Activated CD8-positive, alpha-beta memory T cell treated with anti-CD3 and anti-CD28 coated beads, Interleukin-2, amount 10 ng/mL, durations not matched to agents 7 days and 5 days (primary cell): ENCODE results near the gene GOLPH3L. TPM values are rescaled to one million over a fixed set of nuclear protein-coding genes. Genes with fewer than 3 reads are reported as not detected.
"Not testable (repeated sequence)": the region's sequence is repeated elsewhere in the genome, so short reads cannot be mapped to it uniquely, and the experiment has no call there.

Experiments
- ATAC-seq: fragments of 150-1000 bp; cut with Tn5 transposase; one replicate; pipeline ENCODE4 v1.10.0; 2021; ENCODE audit warnings: moderate library complexity
- CTCF ChIA-PET: fragments of 350-600 bp; sonication (Branson Sonifier 250); formaldehyde crosslinking; loops from one replicate; lab custom pipeline; 2021; ENCODE audit warnings: antibody characterized with exemption; lab: Charles Lee
- DNase-seq: peaks from one replicate; pipeline ENCODE4 v3.0.0-alpha.2; 2020
- H3K27ac Mint-ChIP-seq: one replicate; pipeline ENCODE4 v1.8.0; 2021; ENCODE audit warnings: mild to moderate bottlenecking, mixed read lengths
- H3K27me3 Mint-ChIP-seq: one replicate; pipeline ENCODE4 v1.8.0; 2021; ENCODE audit warnings: mixed read lengths
- H3K36me3 Mint-ChIP-seq: one replicate; pipeline ENCODE4 v1.8.0; 2021; ENCODE audit warnings: mild to moderate bottlenecking, mixed read lengths
- H3K4me1 Mint-ChIP-seq: one replicate; pipeline ENCODE4 v1.8.0; 2021; ENCODE audit warnings: mixed read lengths
- H3K4me3 Mint-ChIP-seq: one replicate; pipeline ENCODE4 v1.8.0; 2021; ENCODE audit warnings: mild to moderate bottlenecking, moderate library complexity, mixed read lengths
- H3K9me3 Mint-ChIP-seq: one replicate; pipeline ENCODE4 v1.8.0; 2022; ENCODE audit warnings: low read depth, mixed read lengths
- total RNA-seq, 2 experiments: library from RNA; stranded (reverse); gene quantifications; one replicate each; pipeline ENCODE4 v1.2.3, GENCODE V29; 2021

GOLPH3L gene
- total RNA-seq, 2 experiments from 2014 or later: 20.7 to 22.6 TPM

DNA sequence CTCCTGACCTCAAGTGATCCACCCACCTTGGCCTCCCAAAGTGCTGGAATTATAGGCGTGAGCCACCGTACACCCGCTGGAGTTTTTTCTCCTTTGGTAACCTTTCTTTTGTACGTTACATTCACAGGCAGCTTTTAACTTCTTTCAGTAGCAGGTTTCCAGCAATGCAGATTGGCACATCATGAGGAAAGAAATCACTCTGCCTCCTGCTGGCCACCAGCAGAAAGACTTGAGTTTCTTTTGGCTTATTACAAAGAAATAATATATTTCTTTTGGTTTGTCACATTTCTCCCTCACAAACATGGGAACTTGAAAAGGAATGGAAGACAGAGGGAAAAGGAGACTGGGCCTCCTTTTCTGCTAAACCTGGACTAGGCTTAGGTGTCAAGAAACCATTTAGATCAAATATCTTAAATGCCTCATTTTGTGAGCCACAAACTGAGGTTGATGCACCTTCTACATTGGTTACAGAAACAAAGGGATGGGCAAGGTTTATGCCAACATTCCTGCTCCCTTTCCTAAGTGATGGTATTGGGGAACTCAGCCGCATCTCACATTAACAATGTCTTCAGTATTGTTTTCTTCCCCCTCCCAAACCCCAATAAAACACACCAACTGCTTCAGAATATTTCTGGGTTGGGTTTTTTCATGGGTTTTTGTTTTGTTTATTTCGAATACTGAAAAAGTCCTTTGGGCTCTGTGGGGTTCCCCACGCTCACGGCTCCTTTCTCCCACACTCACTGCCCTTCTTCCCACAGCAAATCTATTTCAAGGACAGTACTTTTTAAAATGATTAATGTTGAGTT, 75.3 kb downstream of the GOLPH3L start:
- Mint-ChIP-seq H3K4me1 (peaks cover 73% of the 10 kb centered on the region), H3K9me3 (no peaks in the 10 kb centered on the region), H3K4me3 (no peak overlapping the region), H3K27me3 (no peaks in the 10 kb centered on the region), H3K36me3 (peaks cover 66% of the 10 kb centered on the region), H3K27ac (peak overlapping the region; percentile 52)
- CTCF ChIA-PET: interaction anchor here (0.7 to 19.0 kb wide), 11 partner anchors 7 to 366 kb away, joined by 3 to 297 read pairs (median 7); partner anchors contain the start of genes ADAMTSL4, ENSA, GOLPH3L and MCL1
- ATAC-seq: peak; percentile 50
- DNase-seq: peak; percentile 74

DNA sequence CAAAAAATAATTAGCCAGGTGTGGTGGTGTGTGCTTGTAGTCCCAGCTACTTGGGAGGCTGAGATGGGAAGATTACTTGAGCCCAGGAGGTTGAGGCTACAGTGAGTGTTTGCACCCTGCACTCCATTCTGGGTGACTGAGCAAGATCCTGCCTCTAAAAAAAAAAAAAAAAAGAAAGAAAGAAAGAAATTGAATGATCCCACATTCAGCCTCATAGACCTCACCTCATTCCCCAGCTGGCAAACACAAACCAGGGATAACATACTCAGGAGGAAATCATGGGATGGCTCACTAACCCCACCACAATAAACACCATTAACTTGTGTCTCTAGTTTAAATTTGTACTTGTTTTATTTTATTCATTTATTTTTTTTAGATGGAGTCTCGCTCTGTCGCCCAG, 76.0 kb downstream of the GOLPH3L start:
- DNase-seq (no peak), ATAC-seq (no peak)
- Mint-ChIP-seq H3K27ac (peak overlapping the region; percentile 52), H3K27me3 (no peaks in the 10 kb centered on the region), H3K36me3 (peaks cover 65% of the 10 kb centered on the region), H3K4me3 (no peak overlapping the region), H3K9me3 (no peaks in the 10 kb centered on the region), H3K4me1 (peaks cover 77% of the 10 kb centered on the region)
- CTCF ChIA-PET: interaction anchor here (0.7 to 19.0 kb wide), 12 partner anchors 7 to 365 kb away, joined by 3 to 297 read pairs (median 7); partner anchors contain the start of genes ADAMTSL4, ENSA and MCL1

DNA sequence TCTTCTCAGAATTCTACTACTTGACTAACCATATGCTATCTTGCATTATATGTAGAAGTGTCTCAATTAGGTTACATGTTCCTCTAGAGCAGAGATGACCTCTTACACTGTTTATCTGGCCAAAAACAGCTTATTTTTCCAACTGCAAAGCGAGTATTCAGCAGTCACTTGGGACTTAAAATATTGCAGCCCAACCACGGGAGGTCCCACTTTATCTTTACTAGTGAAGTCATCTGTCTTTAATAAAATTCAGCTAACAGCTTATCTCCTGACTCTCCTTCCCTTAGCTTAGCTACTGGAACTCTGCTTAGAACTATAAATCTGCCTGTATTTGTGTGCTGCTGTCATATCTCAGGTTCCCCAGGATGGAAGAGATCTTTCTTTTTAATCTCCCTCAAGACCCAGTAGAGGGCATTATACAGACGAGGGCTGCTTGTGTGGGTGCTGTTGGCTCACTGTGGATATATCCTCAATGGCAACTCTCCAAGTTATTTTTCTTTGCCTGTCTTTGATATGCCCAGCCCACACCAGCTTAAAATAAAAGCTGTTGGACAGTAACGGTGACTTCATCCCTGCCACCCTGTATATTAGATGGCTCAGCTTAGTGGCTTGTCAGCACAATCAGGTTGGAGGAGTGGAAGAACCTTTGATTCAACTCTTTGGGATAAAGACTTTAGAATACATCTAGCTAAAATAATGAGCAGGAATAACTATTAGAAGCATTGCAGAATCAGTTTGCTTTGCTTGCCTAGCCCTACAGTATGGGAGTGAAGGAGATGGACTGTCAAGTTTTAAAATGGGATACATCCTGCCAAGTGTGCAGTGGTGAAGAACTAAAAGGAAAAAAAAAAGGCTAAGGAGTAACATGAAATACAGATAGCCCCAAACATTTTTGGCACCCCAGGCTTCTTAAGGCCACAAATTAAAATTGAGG, 77.1 kb downstream of the GOLPH3L start:
- no peak overlapping the region for H3K4me3 Mint-ChIP-seq
- no peaks in the 10 kb centered on the region for H3K9me3 Mint-ChIP-seq
- CTCF ChIA-PET: interaction anchor here (0.9 to 19.0 kb wide), 10 partner anchors 9 to 364 kb away, joined by 3 to 297 read pairs (median 9); partner anchors contain the start of genes ENSA and MCL1
- no peaks in the 10 kb centered on the region for H3K27me3 Mint-ChIP-seq
- peaks cover 62% of the 10 kb centered on the region for H3K36me3 Mint-ChIP-seq
- ATAC-seq (no peak), DNase-seq (no peak)
- H3K4me1 Mint-ChIP-seq: peaks cover 77% of the 10 kb centered on the region
- peak overlapping the region; percentile 33 for H3K27ac Mint-ChIP-seq

DNA sequence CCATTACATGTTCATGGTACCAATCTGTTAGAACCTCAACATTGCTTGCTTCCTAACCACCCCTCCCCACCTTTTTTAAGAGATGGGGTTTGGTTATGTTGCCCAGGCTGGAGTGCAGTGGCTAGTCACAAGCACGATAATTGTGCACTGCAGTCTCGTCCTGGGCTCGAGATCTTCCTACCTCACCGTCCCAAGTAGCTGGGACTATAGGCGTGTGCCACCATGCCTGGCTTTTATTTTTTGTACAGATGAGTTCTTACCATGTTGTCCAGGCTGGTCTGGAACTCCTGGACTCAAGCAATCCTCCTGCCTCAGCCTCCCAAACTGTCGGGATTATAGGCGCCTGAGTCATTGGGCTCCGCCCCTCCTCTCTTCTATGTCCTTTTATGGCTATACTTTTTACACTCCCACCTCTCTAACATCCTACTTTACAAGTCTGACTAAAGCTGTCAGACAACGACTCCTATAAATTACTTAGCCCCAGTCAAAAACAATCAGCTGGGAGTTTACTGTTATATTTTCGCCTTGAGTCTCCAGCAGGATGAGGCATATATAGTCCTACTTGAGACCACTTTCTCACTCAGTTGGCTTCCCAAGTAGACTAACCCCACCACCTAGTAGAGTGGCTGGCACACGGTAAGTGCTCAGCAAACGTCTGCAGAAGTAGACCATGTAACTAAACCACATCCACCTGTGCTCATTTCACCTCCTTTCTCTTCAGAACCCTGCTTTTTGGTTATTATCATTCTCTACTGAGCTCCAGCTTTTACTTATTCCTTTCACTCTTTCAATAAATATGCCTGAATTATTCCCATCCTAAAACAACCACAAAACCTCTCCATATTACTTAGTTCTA, 81.4 kb downstream of the GOLPH3L start:
- H3K9me3 Mint-ChIP-seq: no peaks in the 10 kb centered on the region
- H3K27ac Mint-ChIP-seq: peak overlapping the region; percentile 90
- DNase-seq: peak; percentile 63
- peaks cover 75% of the 10 kb centered on the region for H3K4me1 Mint-ChIP-seq
- peaks cover 48% of the 10 kb centered on the region for H3K36me3 Mint-ChIP-seq
- H3K27me3 Mint-ChIP-seq: no peaks in the 10 kb centered on the region
- peak; percentile 8 for ATAC-seq
- CTCF ChIA-PET: interaction anchor here (0.8 to 19.0 kb wide), 6 partner anchors 37 to 152 kb away, joined by 3 to 297 read pairs (median 3); partner anchors contain the start of gene MCL1
- peak overlapping the region; percentile 20 for H3K4me3 Mint-ChIP-seq

DNA sequence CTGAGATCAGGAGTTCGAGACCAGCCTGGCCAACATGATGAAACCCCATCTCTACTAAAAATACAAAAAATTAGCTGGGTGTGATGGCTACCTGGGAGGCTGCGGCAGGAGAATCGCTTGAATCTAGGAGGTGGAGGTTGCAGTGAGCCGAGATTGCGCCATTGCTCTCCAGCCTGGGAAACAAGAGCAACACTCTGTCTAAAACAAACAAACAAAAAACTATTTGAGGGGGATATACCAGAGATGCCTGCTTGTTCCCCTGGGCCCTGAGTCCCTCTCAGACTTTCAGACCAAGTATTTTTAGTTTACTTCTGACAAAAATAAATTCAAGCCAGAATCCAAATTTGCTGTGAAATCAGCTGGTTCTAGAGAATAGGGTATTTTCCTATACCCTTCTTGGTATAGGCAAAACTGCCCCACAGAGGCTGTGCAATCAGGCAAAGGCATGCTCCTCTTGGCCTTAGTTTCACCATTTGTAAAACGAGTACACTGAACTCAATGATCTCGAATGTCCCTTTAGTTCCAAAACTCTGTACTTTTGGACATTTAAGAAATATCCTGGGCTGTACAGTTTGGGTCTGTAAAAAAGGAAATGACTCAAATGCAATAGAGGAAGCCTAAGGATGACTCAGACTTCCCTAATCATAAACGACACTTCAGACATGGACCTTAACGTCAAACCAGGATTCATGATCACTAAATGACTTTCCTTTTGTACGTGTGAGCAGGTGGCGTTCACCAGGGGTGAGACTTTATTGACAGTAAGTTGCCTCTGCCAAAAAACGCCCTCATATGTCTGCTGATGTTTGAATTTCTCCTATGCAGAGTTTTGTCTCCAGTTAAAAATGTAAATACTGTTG, 83.7 kb downstream of the GOLPH3L start:
- H3K4me1 Mint-ChIP-seq: peaks cover 70% of the 10 kb centered on the region
- peak overlapping the region; percentile 63 for H3K4me3 Mint-ChIP-seq
- ATAC-seq: peak; percentile 63
- DNase-seq: peak; percentile 75
- peaks cover 41% of the 10 kb centered on the region for H3K36me3 Mint-ChIP-seq
- CTCF ChIA-PET: interaction anchor here (0.9 to 19.0 kb wide), 6 partner anchors 10 to 52 kb away, joined by 3 to 297 read pairs (median 4); partner anchors contain the start of gene ENSA
- no peaks in the 10 kb centered on the region for H3K27me3 Mint-ChIP-seq
- H3K27ac Mint-ChIP-seq: peak overlapping the region; percentile 83
- no peaks in the 10 kb centered on the region for H3K9me3 Mint-ChIP-seq

DNA sequence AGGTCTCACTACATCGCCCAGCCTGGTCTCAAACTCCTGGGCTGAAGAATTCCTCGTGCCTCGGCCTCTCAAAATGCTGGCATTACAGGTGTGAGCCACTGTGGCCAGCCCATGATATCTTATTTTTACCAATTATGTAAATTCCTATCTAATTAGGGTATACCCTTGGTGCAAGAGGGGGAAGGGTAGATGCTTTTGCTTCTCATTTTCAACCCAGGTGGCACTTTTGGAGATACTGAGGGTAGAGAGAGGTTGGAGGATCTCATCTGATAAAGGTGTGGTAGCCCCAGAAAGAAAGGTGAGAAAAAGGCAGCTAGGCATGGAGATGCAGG, 85.0 kb downstream of the GOLPH3L start:
- CTCF ChIA-PET: interaction anchor here (1.0 to 19.0 kb wide), 4 partner anchors 9 to 51 kb away, joined by 4 to 297 read pairs (median 12); partner anchors contain the start of gene MCL1
- Mint-ChIP-seq H3K36me3 (peaks cover 38% of the 10 kb centered on the region), H3K27ac (peak overlapping the region; percentile 83), H3K4me3 (peak overlapping the region; percentile 43), H3K27me3 (no peaks in the 10 kb centered on the region), H3K4me1 (peaks cover 67% of the 10 kb centered on the region), H3K9me3 (no peaks in the 10 kb centered on the region)
- DNase-seq (no peak), ATAC-seq (no peak)

DNA sequence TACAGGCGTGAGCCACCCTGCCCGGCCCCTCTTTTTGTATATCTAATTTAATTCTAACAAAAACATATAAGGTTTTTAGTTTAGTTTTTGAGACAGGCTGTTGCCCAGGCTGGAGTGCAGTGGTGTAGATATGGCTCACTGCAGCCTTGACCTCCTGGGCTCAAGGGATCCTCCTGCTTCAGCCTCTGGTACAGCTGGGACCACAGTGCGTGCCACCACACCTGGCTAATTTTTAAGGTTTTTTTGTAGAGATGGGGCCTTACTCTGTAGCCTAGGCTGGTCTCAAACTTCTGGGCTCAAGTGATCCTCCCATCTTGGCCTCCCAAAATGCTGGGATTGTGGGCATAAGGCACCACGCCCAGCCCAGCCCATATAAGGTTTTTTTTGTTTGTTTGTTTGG, 86.4 kb downstream of the GOLPH3L start:
- CTCF ChIA-PET: interaction anchor here (1.4 to 19.0 kb wide), 3 partner anchors 10 to 49 kb away, joined by 6 to 297 read pairs (median 21); partner anchors contain the start of gene MCL1
- peaks cover 35% of the 10 kb centered on the region for H3K36me3 Mint-ChIP-seq
- H3K9me3 Mint-ChIP-seq: no peaks in the 10 kb centered on the region
- DNase-seq: no peak
- H3K27me3 Mint-ChIP-seq: no peaks in the 10 kb centered on the region
- no peak for ATAC-seq
- H3K4me1 Mint-ChIP-seq: peaks cover 55% of the 10 kb centered on the region
- H3K4me3 Mint-ChIP-seq: no peak overlapping the region
- H3K27ac Mint-ChIP-seq: peak overlapping the region; percentile 83

DNA sequence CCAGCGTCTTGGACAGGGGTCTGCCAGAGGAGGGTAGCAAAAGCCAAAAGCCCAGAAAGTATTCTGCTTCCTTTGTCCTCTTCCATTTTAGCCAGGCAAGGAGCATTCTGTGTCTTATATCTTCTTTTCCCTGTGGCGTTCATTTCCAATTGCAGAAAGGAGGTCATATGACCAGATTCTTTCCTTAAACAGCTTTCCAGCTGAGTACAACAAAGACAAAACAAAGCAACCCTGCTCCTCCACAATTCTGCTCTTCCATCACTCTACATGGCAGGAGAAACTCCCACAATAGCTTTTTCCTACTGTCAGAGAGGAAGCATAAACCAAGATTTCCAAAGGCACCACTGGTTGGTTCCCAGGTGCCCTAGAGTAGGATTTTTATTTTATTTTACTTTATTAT, 87.2 kb downstream of the GOLPH3L start:
- H3K4me1 Mint-ChIP-seq: peaks cover 50% of the 10 kb centered on the region
- CTCF ChIA-PET: interaction anchor here (0.9 to 19.0 kb wide), 5 partner anchors 11 to 58 kb away, joined by 3 to 297 read pairs (median 6); partner anchors contain the start of gene MCL1

DNA sequence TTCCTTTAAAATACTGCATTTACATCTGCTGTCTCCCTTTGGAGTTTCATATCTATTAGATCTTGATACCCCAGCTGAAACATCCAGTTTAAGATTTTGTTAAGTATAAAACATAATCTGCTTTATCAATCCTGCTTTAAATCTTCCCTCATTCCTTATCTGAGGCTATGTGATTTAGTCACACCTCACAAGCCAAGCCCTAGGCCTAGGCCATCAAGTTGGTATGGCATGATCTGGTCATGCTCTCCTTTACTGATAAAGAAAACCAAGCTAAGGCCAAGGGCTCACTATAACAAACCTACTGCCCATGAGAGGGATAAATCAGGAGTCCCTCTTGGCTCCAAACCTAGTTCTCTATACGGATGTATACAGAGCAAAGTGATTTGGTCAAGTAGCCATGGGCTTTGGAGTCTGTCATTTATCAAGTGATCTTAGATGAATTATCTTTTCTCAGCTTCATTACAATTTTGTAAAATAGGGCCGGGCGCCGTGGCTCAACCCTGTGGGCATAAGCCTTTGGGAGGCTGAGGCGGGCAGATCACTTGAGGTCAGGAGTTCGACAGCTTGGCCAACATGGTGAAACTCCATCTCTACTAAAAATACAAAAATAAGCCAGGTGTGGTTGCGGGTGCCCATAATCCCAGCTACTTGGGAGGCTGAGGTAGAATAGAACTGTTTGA, 90.4 kb downstream of the GOLPH3L start:
- Mint-ChIP-seq H3K27ac (no peak overlapping the region), H3K4me1 (peaks cover 29% of the 10 kb centered on the region), H3K4me3 (no peak overlapping the region), H3K36me3 (peaks cover 13% of the 10 kb centered on the region), H3K9me3 (no peaks in the 10 kb centered on the region), H3K27me3 (no peaks in the 10 kb centered on the region)
- CTCF ChIA-PET: interaction anchor here (0.9 to 19.0 kb wide), 4 partner anchors 11 to 45 kb away, joined by 3 to 297 read pairs (median 4); no protein-coding TSS in a partner anchor
- DNase-seq (no peak), ATAC-seq (no peak)

More for the DNA sequence above, 87.2 kb downstream of the GOLPH3L start:
- DNase-seq (no peak), ATAC-seq (no peak)
- Mint-ChIP-seq H3K4me3 (no peak overlapping the region), H3K27me3 (no peaks in the 10 kb centered on the region), H3K27ac (peak overlapping the region; percentile 9), H3K36me3 (peaks cover 30% of the 10 kb centered on the region), H3K9me3 (no peaks in the 10 kb centered on the region)

DNA sequence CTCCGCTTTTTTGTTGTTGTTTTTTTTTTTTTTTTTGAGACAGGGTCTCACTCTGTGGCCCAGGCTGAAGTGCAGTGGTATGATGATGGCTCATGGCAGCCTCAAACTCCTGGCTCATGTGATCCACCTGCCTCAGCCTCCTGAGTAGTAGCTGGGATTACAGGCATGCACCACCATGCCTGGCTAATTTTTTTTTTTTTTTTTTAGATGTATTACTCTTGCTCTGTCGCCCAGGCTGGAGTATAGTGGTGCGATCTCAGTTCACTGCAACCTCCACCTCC, 91.6 kb downstream of the GOLPH3L start:
- peaks cover 22% of the 10 kb centered on the region for H3K4me1 Mint-ChIP-seq
- ATAC-seq, DNase-seq, H3K4me3 Mint-ChIP-seq, H3K27ac Mint-ChIP-seq, H3K27me3 Mint-ChIP-seq, H3K9me3 Mint-ChIP-seq: not testable (repeated sequence)
- H3K36me3 Mint-ChIP-seq: peaks cover 13% of the 10 kb centered on the region
- CTCF ChIA-PET: interaction anchor here (19.0 kb wide), 1 partner anchor 44 kb away, joined by 297 read pairs; no protein-coding TSS in a partner anchor

DNA sequence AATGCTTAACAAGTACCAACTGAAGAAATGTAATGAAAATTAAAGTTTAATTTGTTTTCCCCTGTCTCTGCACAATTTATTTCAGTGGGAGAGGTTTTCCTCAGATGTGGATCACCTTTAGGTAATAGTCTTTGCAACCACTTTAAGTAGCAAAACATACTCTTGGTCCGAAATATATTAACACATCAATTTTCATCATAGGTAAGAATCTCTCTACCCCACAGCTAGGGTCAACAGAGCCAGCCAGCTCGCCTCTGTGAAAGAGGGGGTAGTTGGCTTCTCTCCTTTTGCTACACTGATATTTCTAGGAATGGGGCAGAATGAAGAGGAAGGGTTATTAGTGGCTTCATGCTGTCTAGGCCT, 92.7 kb downstream of the GOLPH3L start:
- DNase-seq (no peak), ATAC-seq (no peak)
- H3K36me3 Mint-ChIP-seq: peaks cover 8% of the 10 kb centered on the region
- peaks cover 15% of the 10 kb centered on the region for H3K4me1 Mint-ChIP-seq
- H3K9me3 Mint-ChIP-seq: no peaks in the 10 kb centered on the region
- peak overlapping the region; percentile 27 for H3K27ac Mint-ChIP-seq
- H3K27me3 Mint-ChIP-seq: no peaks in the 10 kb centered on the region
- CTCF ChIA-PET: interaction anchor here (1.5 kb wide), 1 partner anchor 44 kb away, joined by 5 read pairs; no protein-coding TSS in a partner anchor
- no peak overlapping the region for H3K4me3 Mint-ChIP-seq
